ENCODE measurements around the gene MLH1. TPM values are rescaled to one million over a fixed set of nuclear protein-coding genes. Genes with fewer than 3 reads are reported as not detected.

MLH1 gene
- total and polyA plus RNA-seq, 2 of the 8 experiments (the other 6 are each of a cell fraction or from before 2014, with no cell fraction given): 36.4 to 47.3 TPM

GRCh38 chr3:37015642-37016041 is 22.3 kb downstream of the MLH1 start:
- H2BK12ac ChIP-seq (ENCODE audit: low read depth, low read length): no peak overlapping the region
- no peak overlapping the region for H4K5ac ChIP-seq (ENCODE audit: insufficient read length, low read depth, low read length)
- H4K8ac ChIP-seq (ENCODE audit: extremely low read depth, insufficient read depth, low read length): no peak overlapping the region
- no peaks in the 10 kb centered on the region; a peak in 1 of 7 replicates for H3K4me1 ChIP-seq (replicated peaks in 1 of 4; ENCODE audit: control insufficient read depth in 3 of 4, insufficient read depth in 4 of 4, low read length in 3 of 4)
- H2BK15ac ChIP-seq (ENCODE audit: low read length): no peak overlapping the region
- 87% methylated on average over 5 of the region's 5 CpGs; no CpG with 5 or more reads in 1 of the 2 experiments for WGBS, 2 experiments (ENCODE audit: extremely low coverage in 1 of 2, insufficient coverage in 1 of 2, insufficient read length in 1 of 2, insufficient replicate concordance in 2 of 2, low coverage in 1 of 2, low lambda C conversion rate in 2 of 2, missing lambda C conversion rate in 1 of 2)
- H3K27ac ChIP-seq (ENCODE audit: low read depth, low read length): no peak overlapping the region
- no peak overlapping the region for H4K91ac ChIP-seq (replicated peaks; ENCODE audit: insufficient read length, low read length)
- no peaks in the 10 kb centered on the region for H3K27me3 ChIP-seq (replicated peaks in 1 of 4; ENCODE audit: control insufficient read depth in 3 of 4, extremely low read depth in 1 of 4, insufficient read depth in 3 of 4, low read length in 3 of 4)
- POLR2A ChIA-PET (ENCODE audit: partially characterized antibody): interaction anchor here (0.7 to 1.2 kb wide), 3 partner anchors 20 to 27 kb away, joined by 3 to 4 read pairs (median 3); partner anchors contain the start of genes EPM2AIP1 and MLH1
- H3K79me1 ChIP-seq (ENCODE audit: low read depth, low read length): no peaks in the 10 kb centered on the region
- DNase-seq (ENCODE audit: low read depth in 1 of 2, low spot score in 2 of 2) (no peak), FAIRE-seq (no peak)
- peaks cover 10 to 71% (median 62%) of the 10 kb centered on the region in 4 experiments for H3K36me3 ChIP-seq (ENCODE audit: control insufficient read depth in 2 of 4, insufficient read depth in 4 of 4, low read length in 3 of 4)
- no peak overlapping the region for H3K4ac ChIP-seq (replicated peaks; ENCODE audit: insufficient read length, low read depth, low read length)
- no peak overlapping the region for H3K56ac ChIP-seq (replicated peaks; ENCODE audit: insufficient read length, low read depth, low read length)
- TF ChIP-seq POLR2AphosphoS5 (IDR thresholded peaks at IDR 0.05; ENCODE audit: low read depth, low read length) (no peak), RAD21 (IDR thresholded peaks at IDR 0.05 in 1 of 2, conservative IDR thresholded peaks at IDR 0.05 in 1 of 2; ENCODE audit: low read depth in 2 of 2, low read length in 2 of 2) (no peak), SP1 (IDR thresholded peaks at IDR 0.05; ENCODE audit: low read depth, low read length) (no peak), KDM1A (IDR thresholded peaks at IDR 0.05; ENCODE audit: borderline replicate concordance, low read length) (no peak), CREB1 (IDR thresholded peaks at IDR 0.05) (no peak), BCL11A (IDR thresholded peaks at IDR 0.05; ENCODE audit: low read depth in 2 of 2, low read length in 2 of 2) (no peak)
- H2AFZ ChIP-seq (ENCODE audit: low read length): no peak overlapping the region
- no peak overlapping the region for H2BK120ac ChIP-seq (replicated peaks; ENCODE audit: low read depth, low read length)
- H3K23me2 ChIP-seq (ENCODE audit: low read depth, low read length): no peaks in the 10 kb centered on the region; the same call in 1 of the 2 replicates
- no peak overlapping the region for H3K14ac ChIP-seq (ENCODE audit: insufficient read length)
- H3K79me2 ChIP-seq (ENCODE audit: control insufficient read depth in 1 of 2, insufficient read depth in 2 of 2, low read length in 2 of 2): no peaks in the 10 kb centered on the region
- no peak overlapping the region for H3K4me3 ChIP-seq (ENCODE audit: extremely low read depth in 1 of 4, insufficient read depth in 2 of 4, low read depth in 3 of 4, low read length in 4 of 4)
- H3K9ac ChIP-seq (replicated peaks in 1 of 4; ENCODE audit: extremely low read depth in 1 of 4, low read depth in 3 of 4, low read length in 3 of 4): no peak overlapping the region
- CTCF ChIA-PET (ENCODE audit: partially characterized antibody): interaction anchor here (0.7 to 1.0 kb wide), 3 partner anchors 26 to 48 kb away, joined by 3 read pairs; no protein-coding TSS in a partner anchor
- no peak overlapping the region for H3K23ac ChIP-seq (ENCODE audit: insufficient read length)
- no peak overlapping the region for H3K4me2 ChIP-seq (ENCODE audit: insufficient read depth in 1 of 2, low read depth in 2 of 2, low read length in 2 of 2)
- H2BK20ac ChIP-seq (ENCODE audit: low read length): no peak overlapping the region
- no peak overlapping the region for H2AK5ac ChIP-seq (ENCODE audit: low read depth, low read length)
- H3K9me3 ChIP-seq (ENCODE audit: insufficient read depth in 2 of 2, low read depth in 1 of 2, low read length in 1 of 2): no peaks in the 10 kb centered on the region
- H2BK5ac ChIP-seq (ENCODE audit: low read depth, low read length): no peak overlapping the region
- no peak overlapping the region for H3K18ac ChIP-seq (ENCODE audit: extremely low read depth, low read length)
- peaks cover 0 to 2% of the 10 kb centered on the region in 2 experiments for H4K20me1 ChIP-seq (replicated peaks in 1 of 2; ENCODE audit: control insufficient read depth in 1 of 2, insufficient read depth in 2 of 2, low read length in 2 of 2)

Data from H1 (cell line).